RWPE2 (cell line): Measurements from ENCODE around the gene AMTN.
A peak's percentile ranks its signal among the peaks of the same experiment; 100 is the strongest.
"Not testable (repeated sequence)": the region's sequence is repeated elsewhere in the genome, so short reads cannot be mapped to it uniquely, and the experiment has no call there.

ENCODE experiments used
- ATAC-seq: fragments of 200-7000 bp; cut with Tn5 transposase; 3 replicates; pipeline ENCODE4 v1.9.1; 2021; ENCODE audit warnings: low read depth
- DNase-seq: peaks from one replicate; pipeline ENCODE4 v3.0.0-alpha.2; 2020; ENCODE audit warnings: low spot score
- H3K27ac ChIP-seq: fragments of 450-650 bp; 2 replicates; pipeline ENCODE4 v1.5.1; 2017; ENCODE audit warnings: mild to moderate bottlenecking; ENCODE audit not compliant: poor library complexity, severe bottlenecking
- H3K27me3 ChIP-seq: fragments of 250-450 bp; sonication (Bioruptor Pico); 2 replicates; pipeline ENCODE4 v1.5.1; 2021; ENCODE audit warnings: mild to moderate bottlenecking, moderate library complexity; ENCODE audit not compliant: insufficient read depth, poor library complexity, severe bottlenecking
- H3K36me3 ChIP-seq: fragments of 250-450 bp; sonication (Bioruptor Pico); 2 replicates; pipeline ENCODE4 v1.5.1; 2020; ENCODE audit warnings: low read depth, mild to moderate bottlenecking, moderate library complexity
- H3K4me1 ChIP-seq: fragments of 250-450 bp; sonication (Bioruptor Pico); 2 replicates; pipeline ENCODE4 v1.5.1; 2021; ENCODE audit warnings: mild to moderate bottlenecking, moderate library complexity; ENCODE audit not compliant: insufficient read depth, poor library complexity, severe bottlenecking
- H3K4me3 ChIP-seq: fragments of 250-450 bp; sonication (Bioruptor Pico); 2 replicates; pipeline ENCODE4 v1.5.1; 2021; ENCODE audit warnings: mild to moderate bottlenecking, moderate library complexity; ENCODE audit not compliant: severe bottlenecking
- H3K9me3 ChIP-seq: fragments of 250-450 bp; sonication (Bioruptor Pico); 2 replicates; pipeline ENCODE4 v1.5.1; 2021; ENCODE audit warnings: mild to moderate bottlenecking, moderate library complexity; ENCODE audit not compliant: severe bottlenecking
- TF ChIP-seq, protein P1 (sequence below): fragments of 450-650 bp; IDR thresholded peaks from one replicate; pipeline ENCODE4 v1.5.1; 2017; ENCODE audit warnings: mild to moderate bottlenecking, moderate library complexity; ENCODE audit not compliant: poor library complexity, severe bottlenecking

The AMTN gene, protein sequence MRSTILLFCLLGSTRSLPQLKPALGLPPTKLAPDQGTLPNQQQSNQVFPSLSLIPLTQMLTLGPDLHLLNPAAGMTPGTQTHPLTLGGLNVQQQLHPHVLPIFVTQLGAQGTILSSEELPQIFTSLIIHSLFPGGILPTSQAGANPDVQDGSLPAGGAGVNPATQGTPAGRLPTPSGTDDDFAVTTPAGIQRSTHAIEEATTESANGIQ

DNA sequence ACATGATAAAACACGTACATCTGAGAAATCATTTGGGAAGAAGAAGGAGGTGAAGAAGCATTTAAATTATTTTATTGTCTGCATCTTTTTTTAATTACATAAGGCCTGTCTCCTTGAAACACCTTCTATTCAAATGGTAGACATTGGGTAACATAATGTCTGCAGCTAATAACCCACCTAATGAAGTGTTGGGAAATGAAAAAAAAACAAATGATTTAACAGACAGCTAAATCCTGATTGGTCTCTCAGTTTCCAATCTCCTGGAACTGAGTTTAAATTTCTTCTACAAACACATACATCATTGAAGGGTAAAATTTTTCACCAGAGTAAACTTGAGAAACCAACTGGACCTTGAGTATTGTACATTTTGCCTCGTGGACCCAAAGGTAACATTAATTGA, at the start of gene AMTN:
Gene AMTN, plus strand, starts transcription at position 301 of the 400 bp plus-strand sequence. CDS start 209 bp downstream, outside the sequence.
- no peak for ATAC-seq

DNA sequence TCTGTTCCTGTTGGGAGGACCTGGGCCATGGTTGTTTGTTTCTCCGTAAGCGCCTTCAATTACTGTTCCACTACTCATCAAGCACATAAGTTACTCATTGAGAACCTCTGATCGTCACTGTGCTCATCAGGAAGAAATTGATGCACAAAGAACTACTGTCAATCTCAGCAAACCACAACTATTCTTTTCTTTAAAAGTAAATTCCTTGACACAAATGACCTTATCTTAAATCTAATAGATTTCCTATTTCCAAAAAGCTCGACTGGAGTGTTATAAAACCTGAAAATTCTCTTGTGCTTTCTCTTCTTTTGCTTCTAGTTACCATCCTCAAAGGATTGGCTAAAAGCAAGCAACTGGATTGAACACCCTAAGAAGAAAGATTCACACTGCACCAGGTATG, 46.5 kb upstream of the AMTN start, which contains the start of gene MUC7:
Gene MUC7, plus strand, starts transcription at position 301 of the 400 bp plus-strand sequence. CDS start 1,825 bp downstream, outside the sequence.
- no peaks in the 10 kb centered on the region for H3K36me3 ChIP-seq
- no peak within 1 kb of the TSS for H3K27ac ChIP-seq
- ATAC-seq, result no peak
- no peaks in the 10 kb centered on the region for H3K27me3 ChIP-seq
- no peak for DNase-seq
- no peak within 1 kb of the TSS for H3K4me3 ChIP-seq
- H3K4me1 ChIP-seq, result no peaks in the 10 kb centered on the region
- no peaks in the 10 kb centered on the region for H3K9me3 ChIP-seq
- TF ChIP-seq, protein P1, sequence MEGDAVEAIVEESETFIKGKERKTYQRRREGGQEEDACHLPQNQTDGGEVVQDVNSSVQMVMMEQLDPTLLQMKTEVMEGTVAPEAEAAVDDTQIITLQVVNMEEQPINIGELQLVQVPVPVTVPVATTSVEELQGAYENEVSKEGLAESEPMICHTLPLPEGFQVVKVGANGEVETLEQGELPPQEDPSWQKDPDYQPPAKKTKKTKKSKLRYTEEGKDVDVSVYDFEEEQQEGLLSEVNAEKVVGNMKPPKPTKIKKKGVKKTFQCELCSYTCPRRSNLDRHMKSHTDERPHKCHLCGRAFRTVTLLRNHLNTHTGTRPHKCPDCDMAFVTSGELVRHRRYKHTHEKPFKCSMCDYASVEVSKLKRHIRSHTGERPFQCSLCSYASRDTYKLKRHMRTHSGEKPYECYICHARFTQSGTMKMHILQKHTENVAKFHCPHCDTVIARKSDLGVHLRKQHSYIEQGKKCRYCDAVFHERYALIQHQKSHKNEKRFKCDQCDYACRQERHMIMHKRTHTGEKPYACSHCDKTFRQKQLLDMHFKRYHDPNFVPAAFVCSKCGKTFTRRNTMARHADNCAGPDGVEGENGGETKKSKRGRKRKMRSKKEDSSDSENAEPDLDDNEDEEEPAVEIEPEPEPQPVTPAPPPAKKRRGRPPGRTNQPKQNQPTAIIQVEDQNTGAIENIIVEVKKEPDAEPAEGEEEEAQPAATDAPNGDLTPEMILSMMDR, result no peak

More for the DNA sequence above, at the start of gene AMTN:
- Histone ChIP-seq H3K4me3 (no peak within 1 kb of the TSS), H3K9me3 (no peaks in the 10 kb centered on the region), H3K4me1 (peaks cover 34% of the 10 kb centered on the region), H3K36me3 (no peaks in the 10 kb centered on the region), H3K27ac (peak within 1 kb of the TSS; percentile 94), H3K27me3 (no peaks in the 10 kb centered on the region)
- TF ChIP-seq, protein P1, result no peak
- DNase-seq, result no peak

DNA sequence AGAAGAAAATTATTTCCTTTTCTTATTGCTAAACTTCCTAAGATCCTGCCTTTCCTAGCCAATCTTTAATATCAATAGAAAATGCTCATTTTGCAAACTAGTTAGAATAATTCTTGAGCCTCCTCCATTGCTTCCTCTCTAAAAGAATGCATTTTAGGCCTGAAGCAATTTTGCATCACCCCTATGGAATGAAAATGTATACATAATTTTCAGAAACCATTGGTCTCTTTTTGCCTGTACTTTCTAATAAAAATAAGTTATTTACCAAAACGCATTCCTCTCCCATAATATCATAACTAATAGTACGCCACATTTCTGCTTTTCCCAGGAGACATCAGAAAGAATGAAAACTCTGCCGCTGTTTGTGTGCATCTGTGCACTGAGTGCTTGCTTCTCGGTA, 44.7 kb upstream of the AMTN start:
- DNase-seq (no peak), ATAC-seq (no peak)
- Histone ChIP-seq H3K4me3 (no peak overlapping the region), H3K9me3 (no peaks in the 10 kb centered on the region), H3K27me3 (no peaks in the 10 kb centered on the region), H3K27ac (no peak overlapping the region), H3K36me3 (no peaks in the 10 kb centered on the region), H3K4me1 (no peaks in the 10 kb centered on the region)
- TF ChIP-seq, protein P1, result no peak

DNA sequence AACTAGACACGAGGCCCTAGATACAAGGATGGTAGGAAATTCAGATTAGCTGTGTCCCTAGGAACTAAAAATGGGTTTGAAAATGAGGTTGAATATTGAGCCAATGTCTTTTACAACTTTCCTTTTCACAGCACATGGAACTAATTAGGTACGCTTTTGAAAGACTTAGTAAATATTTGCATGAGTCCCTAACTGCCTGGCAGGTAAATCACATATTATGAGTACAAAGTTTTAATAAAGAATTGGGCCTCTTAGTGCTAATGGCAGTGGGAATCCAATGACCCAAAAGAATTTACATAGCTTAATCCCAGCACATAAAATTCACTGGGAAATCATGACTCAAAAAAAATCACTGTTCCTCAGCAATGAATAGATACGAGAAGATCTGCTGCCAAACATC, 29.6 kb upstream of the AMTN start:
- Histone ChIP-seq H3K9me3 (no peaks in the 10 kb centered on the region), H3K4me1 (no peaks in the 10 kb centered on the region), H3K27me3 (no peaks in the 10 kb centered on the region), H3K4me3 (no peak overlapping the region), H3K36me3 (no peaks in the 10 kb centered on the region), H3K27ac (no peak overlapping the region)
- ATAC-seq, result no peak
- no peak for DNase-seq
- TF ChIP-seq, protein P1, result no peak

DNA sequence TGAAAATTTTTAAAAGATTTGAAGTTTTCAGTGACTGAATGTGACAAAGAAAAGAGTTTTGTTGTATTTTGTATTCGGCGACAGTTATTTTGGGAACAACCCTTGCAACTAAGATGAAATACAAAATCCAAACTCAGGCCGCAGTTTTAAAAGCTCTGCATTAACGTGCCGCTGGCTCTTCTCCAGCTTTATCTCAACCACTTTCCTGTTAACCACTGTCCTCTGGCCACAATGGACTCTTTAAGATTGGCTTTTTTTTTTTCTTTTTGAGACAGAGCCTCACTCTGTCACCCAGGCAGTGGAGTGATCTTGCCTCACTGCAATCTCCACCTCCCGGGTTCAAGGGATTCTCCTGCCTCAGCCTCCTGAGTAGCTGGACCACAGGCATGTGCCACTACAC, 22.1 kb upstream of the AMTN start:
- TF ChIP-seq, protein P1, result no peak
- no peak for DNase-seq
- no peak for ATAC-seq
- no peaks in the 10 kb centered on the region for H3K9me3 ChIP-seq
- no peaks in the 10 kb centered on the region for H3K36me3 ChIP-seq
- H3K27ac ChIP-seq, result no peak overlapping the region
- H3K4me1 ChIP-seq, result no peaks in the 10 kb centered on the region
- H3K4me3 ChIP-seq, result no peak overlapping the region
- H3K27me3 ChIP-seq, result no peaks in the 10 kb centered on the region

DNA sequence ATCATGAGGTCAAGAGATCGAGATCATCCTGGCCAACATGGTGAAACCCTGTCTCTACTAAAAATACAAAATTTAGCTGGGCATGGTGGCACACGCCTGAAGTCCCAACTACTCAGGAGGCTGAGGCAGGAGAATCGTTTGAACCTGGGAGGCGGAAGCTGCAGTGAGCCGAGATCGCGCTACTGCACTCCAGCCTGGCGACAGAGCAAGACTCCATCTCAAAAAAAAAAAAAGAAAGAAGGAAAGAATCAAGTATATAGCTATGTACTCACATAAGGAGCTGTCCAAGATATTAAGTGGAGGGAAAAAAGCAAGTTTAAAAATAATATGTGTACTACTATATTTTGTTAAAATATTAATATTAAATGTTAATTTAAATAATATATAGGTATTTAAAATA, 16.5 kb upstream of the AMTN start:
- H3K4me3 ChIP-seq, H3K27me3 ChIP-seq, H3K4me1 ChIP-seq, DNase-seq, H3K9me3 ChIP-seq, ATAC-seq, H3K27ac ChIP-seq, H3K36me3 ChIP-seq: not testable (repeated sequence)
